Progenitor cell of endocrine pancreas (in vitro differentiated cells): ENCODE results near the gene CDNF. TPM values are rescaled to one million over a fixed set of nuclear protein-coding genes. Genes with fewer than 3 reads are reported as not detected.
A peak's percentile ranks its signal among the peaks of the same experiment; 100 is the strongest.

ENCODE experiments used
- DNase-seq: peaks from one replicate; pipeline ENCODE4 v3.0.0; 2021; ENCODE audit warnings: low spot score; ENCODE audit not compliant: unreplicated experiment
- H3K27ac Mint-ChIP-seq: 2 replicates; pipeline ENCODE4 v1.8.0; 2021; ENCODE audit warnings: mild to moderate bottlenecking, moderate library complexity, mixed read lengths
- H3K27me3 Mint-ChIP-seq: 2 replicates; pipeline ENCODE4 v1.8.0; 2021; ENCODE audit warnings: mixed read lengths
- H3K36me3 Mint-ChIP-seq: 2 replicates; pipeline ENCODE4 v1.8.0; 2022; ENCODE audit warnings: mixed read lengths; ENCODE audit not compliant: insufficient read depth
- H3K4me1 Mint-ChIP-seq: 2 replicates; pipeline ENCODE4 v1.8.0; 2021; ENCODE audit warnings: low read depth, mixed read lengths
- H3K4me3 Mint-ChIP-seq: 2 replicates; pipeline ENCODE4 v1.8.0; 2021; ENCODE audit warnings: low read depth, mild to moderate bottlenecking, moderate library complexity, mixed read lengths
- H3K9me3 Mint-ChIP-seq: 2 replicates; pipeline ENCODE4 v1.8.0; 2021; ENCODE audit warnings: low read depth, mixed read lengths
- CTCF ChIP-seq: fragments of 200-600 bp; sonication (generic); IDR thresholded peaks from one replicate; pipeline ENCODE4 v1.5.0; 2021; ENCODE audit warnings: antibody characterized with exemption, mild to moderate bottlenecking; ENCODE audit not compliant: unreplicated experiment
- total RNA-seq: library from RNA; stranded (reverse); gene quantifications from 2 replicates; pipeline ENCODE4 v1.2.1, GENCODE V29; 2021

The CDNF gene
- total RNA-seq, 1 donor from 2014 or later, result 2.3 TPM

- H3K27me3 Mint-ChIP-seq, result no peaks in the 10 kb centered on the region
- TF ChIP-seq CTCF, result no peak
- peak overlapping the region; percentile 99 for H3K27ac Mint-ChIP-seq
- peak; percentile 50 for DNase-seq
- no peaks in the 10 kb centered on the region for H3K9me3 Mint-ChIP-seq
- H3K36me3 Mint-ChIP-seq, result peaks cover 3% of the 10 kb centered on the region
- H3K4me1 Mint-ChIP-seq, result peaks cover 23% of the 10 kb centered on the region
- H3K4me3 Mint-ChIP-seq, result peak overlapping the region; percentile 91
Observed at GRCh38 chr10:14838582-14839304, 906 bp upstream of the CDNF start.

GRCh38 chr10:14837003-14837756 is 657 bp downstream of the CDNF start:
- Mint-ChIP-seq H3K4me3 (peak overlapping the region; percentile 91), H3K9me3 (no peaks in the 10 kb centered on the region), H3K27me3 (no peaks in the 10 kb centered on the region), H3K36me3 (peaks cover 5% of the 10 kb centered on the region), H3K27ac (peak overlapping the region; percentile 99), H3K4me1 (peaks cover 23% of the 10 kb centered on the region)
- no peak for DNase-seq
- no peak for TF ChIP-seq CTCF

- H3K9me3 Mint-ChIP-seq, result no peaks in the 10 kb centered on the region
- no peak overlapping the region for H3K4me3 Mint-ChIP-seq
Observed at GRCh38 chr10:14836208-14836607, 1.6 kb downstream of the CDNF start.

GRCh38 chr10:14833106-14833505 is 4.7 kb downstream of the CDNF start:
- no peak overlapping the region for H3K4me3 Mint-ChIP-seq
- no peaks in the 10 kb centered on the region for H3K9me3 Mint-ChIP-seq

More at GRCh38 chr10:14836208-14836607, 1.6 kb downstream of the CDNF start:
- no peaks in the 10 kb centered on the region for H3K27me3 Mint-ChIP-seq
- peaks cover 5% of the 10 kb centered on the region for H3K36me3 Mint-ChIP-seq
- no peak for DNase-seq
- no peak overlapping the region for H3K27ac Mint-ChIP-seq
- TF ChIP-seq CTCF, result no peak
- H3K4me1 Mint-ChIP-seq, result peaks cover 23% of the 10 kb centered on the region

More at GRCh38 chr10:14833106-14833505, 4.7 kb downstream of the CDNF start:
- peaks cover 2% of the 10 kb centered on the region for H3K36me3 Mint-ChIP-seq
- H3K27ac Mint-ChIP-seq, result no peak overlapping the region
- H3K27me3 Mint-ChIP-seq, result no peaks in the 10 kb centered on the region
- TF ChIP-seq CTCF, result no peak
- DNase-seq, result no peak
- peaks cover 15% of the 10 kb centered on the region for H3K4me1 Mint-ChIP-seq
